RWPE2 (cell line): ENCODE data around the gene TNFSF10.

Experiments
- ATAC-seq: fragments of 200-7000 bp; cut with Tn5 transposase; 3 replicates; pipeline ENCODE4 v1.9.1; 2021; ENCODE audit warnings: low read depth
- DNase-seq: peaks from one replicate; pipeline ENCODE4 v3.0.0-alpha.2; 2020; ENCODE audit warnings: low spot score
- H3K27ac ChIP-seq: fragments of 450-650 bp; 2 replicates; pipeline ENCODE4 v1.5.1; 2017; ENCODE audit warnings: mild to moderate bottlenecking; ENCODE audit not compliant: poor library complexity, severe bottlenecking
- H3K27me3 ChIP-seq: fragments of 250-450 bp; sonication (Bioruptor Pico); 2 replicates; pipeline ENCODE4 v1.5.1; 2021; ENCODE audit warnings: mild to moderate bottlenecking, moderate library complexity; ENCODE audit not compliant: insufficient read depth, poor library complexity, severe bottlenecking
- H3K36me3 ChIP-seq: fragments of 250-450 bp; sonication (Bioruptor Pico); 2 replicates; pipeline ENCODE4 v1.5.1; 2020; ENCODE audit warnings: low read depth, mild to moderate bottlenecking, moderate library complexity
- H3K4me1 ChIP-seq: fragments of 250-450 bp; sonication (Bioruptor Pico); 2 replicates; pipeline ENCODE4 v1.5.1; 2021; ENCODE audit warnings: mild to moderate bottlenecking, moderate library complexity; ENCODE audit not compliant: insufficient read depth, poor library complexity, severe bottlenecking
- H3K4me3 ChIP-seq: fragments of 250-450 bp; sonication (Bioruptor Pico); 2 replicates; pipeline ENCODE4 v1.5.1; 2021; ENCODE audit warnings: mild to moderate bottlenecking, moderate library complexity; ENCODE audit not compliant: severe bottlenecking
- H3K9me3 ChIP-seq: fragments of 250-450 bp; sonication (Bioruptor Pico); 2 replicates; pipeline ENCODE4 v1.5.1; 2021; ENCODE audit warnings: mild to moderate bottlenecking, moderate library complexity; ENCODE audit not compliant: severe bottlenecking
- CTCF ChIP-seq: fragments of 450-650 bp; IDR thresholded peaks from one replicate; pipeline ENCODE4 v1.5.1; 2017; ENCODE audit warnings: mild to moderate bottlenecking, moderate library complexity; ENCODE audit not compliant: poor library complexity, severe bottlenecking

The TNFSF10 gene

GRCh38 chr3:172562871-172563865 is 39.9 kb upstream of the TNFSF10 start:
- Histone ChIP-seq H3K4me3 (no peak overlapping the region), H3K27ac (peak overlapping the region; percentile 90), H3K4me1 (peaks cover 39% of the 10 kb centered on the region), H3K9me3 (no peaks in the 10 kb centered on the region), H3K27me3 (no peaks in the 10 kb centered on the region), H3K36me3 (no peaks in the 10 kb centered on the region)
- ATAC-seq (peak; percentile 81), DNase-seq (no peak)
- no peak for TF ChIP-seq CTCF

GRCh38 chr3:172561897-172562640 is 38.8 kb upstream of the TNFSF10 start:
- Histone ChIP-seq H3K36me3 (no peaks in the 10 kb centered on the region), H3K27me3 (no peaks in the 10 kb centered on the region), H3K4me1 (peaks cover 49% of the 10 kb centered on the region), H3K27ac (peak overlapping the region; percentile 90), H3K4me3 (no peak overlapping the region), H3K9me3 (no peaks in the 10 kb centered on the region)
- ATAC-seq = peak; percentile 39
- no peak for TF ChIP-seq CTCF
- no peak for DNase-seq

- ATAC-seq (no peak), DNase-seq (no peak)
- H3K4me3 ChIP-seq = no peak overlapping the region
- no peaks in the 10 kb centered on the region for H3K9me3 ChIP-seq
- H3K27ac ChIP-seq = peak overlapping the region; percentile 90
- peaks cover 49% of the 10 kb centered on the region for H3K4me1 ChIP-seq
- H3K36me3 ChIP-seq = no peaks in the 10 kb centered on the region
- H3K27me3 ChIP-seq = no peaks in the 10 kb centered on the region
- TF ChIP-seq CTCF = no peak
These were observed 37.4 kb upstream of the TNFSF10 start for GRCh38 chr3:172560586-172560985.

- Histone ChIP-seq H3K4me1 (peaks cover 49% of the 10 kb centered on the region), H3K27ac (peak overlapping the region; percentile 90), H3K9me3 (no peaks in the 10 kb centered on the region), H3K4me3 (no peak overlapping the region), H3K27me3 (no peaks in the 10 kb centered on the region), H3K36me3 (no peaks in the 10 kb centered on the region)
- no peak for TF ChIP-seq CTCF
- DNase-seq = no peak
- ATAC-seq = peak; percentile 51
These were observed 36.8 kb upstream of the TNFSF10 start for GRCh38 chr3:172560026-172560425.
